Panc1 (cell line): ENCODE results near the gene ZDHHC14. TPM values are rescaled to one million over a fixed set of nuclear protein-coding genes. Genes with fewer than 3 reads are reported as not detected.

Experiments used
- ATAC-seq: fragments of 200-7000 bp; cut with Tn5 transposase; 2 replicates; pipeline ENCODE4 v1.9.1; 2020; ENCODE audit warnings: mild to moderate bottlenecking, moderate library complexity
- BruUV-seq: library from RNA; stranded (reverse); fragments of 400-500 nt; replicated peaks from 2 replicates; lab custom pipeline; 2021; lab: Mats Ljungman, UMichigan
- CTCF ChIA-PET: fragments of 300-600 bp; sonication (Branson Sonifier 250); formaldehyde crosslinking; loops from one replicate; lab custom pipeline; 2022; ENCODE audit warnings: antibody characterized with exemption; lab: Charles Lee
- POLR2A ChIA-PET: fragments of 300-600 bp; sonication (Branson Sonifier 250); formaldehyde crosslinking; loops from one replicate; lab custom pipeline; 2022; ENCODE audit warnings: antibody characterized with exemption; lab: Charles Lee
- DNase-seq: peaks from one replicate; pipeline ENCODE4 v3.0.0-alpha.2; 2010; ENCODE audit warnings: low read depth, low spot score
- H3K27ac ChIP-seq: 2 replicates; pipeline ENCODE4 v1.5.1; 2011; ENCODE audit warnings: mild to moderate bottlenecking, low read length, inconsistent platforms
- H3K27me3 ChIP-seq: fragments of 200-500 bp; sonication (Bioruptor generic); 2 replicates; pipeline ENCODE4 v1.6.0; 2014; ENCODE audit warnings: low read length, inconsistent platforms; ENCODE audit not compliant: control insufficient read depth, insufficient read depth
- H3K36me3 ChIP-seq: fragments of 200-500 bp; sonication (Bioruptor generic); 2 replicates; pipeline ENCODE4 v1.5.1; 2014; ENCODE audit warnings: inconsistent platforms, mild to moderate bottlenecking, low read length, moderate library complexity; ENCODE audit not compliant: control insufficient read depth, insufficient read depth
- H3K4me1 ChIP-seq: 2 replicates; pipeline ENCODE4 v1.5.1; 2011; ENCODE audit warnings: inconsistent platforms, mild to moderate bottlenecking, low read length, moderate library complexity; ENCODE audit not compliant: control insufficient read depth, insufficient read depth
- H3K4me3 ChIP-seq, 2 experiments: 2 replicates each; pipeline ENCODE4 v1.5.1; 2011 to 2012; ENCODE audit warnings: low read depth in 2 of 2, low read length in 2 of 2, mild to moderate bottlenecking in 2 of 2, inconsistent platforms in 1 of 2, moderate library complexity in 1 of 2
- H3K9me3 ChIP-seq: fragments of 200-500 bp; sonication (Bioruptor generic); 2 replicates; pipeline ENCODE4 v1.5.1; 2014; ENCODE audit warnings: low read depth, mild to moderate bottlenecking, inconsistent platforms, low read length, moderate library complexity; ENCODE audit not compliant: control insufficient read depth, insufficient read depth
- POLR2AphosphoS5 ChIP-seq: IDR thresholded peaks from 2 replicates; pipeline ENCODE4 v1.6.1; 2012; ENCODE audit warnings: mild to moderate bottlenecking, low read depth, low read length, moderate library complexity
- SIN3A ChIP-seq: IDR thresholded peaks from 2 replicates; pipeline ENCODE4 v1.6.1; 2012; ENCODE audit warnings: low read depth, mild to moderate bottlenecking, low read length, moderate library complexity, borderline replicate concordance; ENCODE audit not compliant: insufficient read depth
- TCF7L2 ChIP-seq: IDR thresholded peaks from 2 replicates; pipeline ENCODE4 v1.6.1; 2011; ENCODE audit warnings: mild to moderate bottlenecking, low read depth, low read length, inconsistent platforms
- in situ Hi-C: cut with HindIII; loops from 2 replicates; pipeline ENCODE4 v1.10.0; 2016; ENCODE audit warnings: low sequenced_read_pairs, low pct_unique_long_range_greater_than_20kb
- intact Hi-C: fragments of 100-400 bp; cut with micrococcal nuclease; formaldehyde crosslinking; loops from one replicate; pipeline ENCODE4 v1.10.0; 2022; ENCODE audit not compliant: unreplicated experiment
- total RNA-seq: library from RNA; stranded (reverse); gene quantifications from one replicate; pipeline ENCODE4 v1.2.1, GENCODE V29; 2021; ENCODE audit not compliant: unreplicated experiment
- TF ChIP-seq, protein P1 (sequence below), 2 experiments: IDR thresholded peaks; 2 replicates each; pipeline ENCODE4 v1.6.1; 2011 to 2012; ENCODE audit warnings: low read depth in 2 of 2, control low read depth in 1 of 2, low read length in 1 of 2, mild to moderate bottlenecking in 1 of 2, moderate library complexity in 1 of 2; ENCODE audit not compliant: insufficient read depth in 1 of 2
- TF ChIP-seq, protein P2 (sequence below): fragments of 450-650 bp; IDR thresholded peaks from 2 replicates; pipeline ENCODE4 v1.5.1; 2017; ENCODE audit warnings: mild to moderate bottlenecking

The ZDHHC14 gene
- total RNA-seq, 1 experiment from 2014 or later: 19.9 TPM

DNA sequence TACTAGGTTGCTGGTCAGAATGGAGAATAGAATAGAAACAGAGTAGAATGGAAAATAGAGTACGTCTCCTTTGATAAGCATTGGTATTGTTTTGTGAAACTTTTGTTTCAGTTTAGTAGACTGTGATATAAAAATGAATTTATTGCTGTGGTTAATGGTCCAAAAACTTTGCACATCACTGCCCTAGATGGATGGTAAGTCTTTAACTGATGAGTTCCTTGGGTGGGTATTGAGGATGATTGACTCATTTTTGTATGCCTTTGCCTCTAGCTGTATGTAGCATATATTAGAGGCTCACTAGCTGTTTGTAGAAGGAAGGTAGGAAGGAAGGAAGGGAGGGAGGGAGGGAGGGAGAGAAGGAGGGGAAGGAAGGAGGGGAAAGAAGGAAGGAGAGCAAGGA lies 48.3 kb downstream of the ZDHHC14 start:
- TF ChIP-seq, protein P1, sequence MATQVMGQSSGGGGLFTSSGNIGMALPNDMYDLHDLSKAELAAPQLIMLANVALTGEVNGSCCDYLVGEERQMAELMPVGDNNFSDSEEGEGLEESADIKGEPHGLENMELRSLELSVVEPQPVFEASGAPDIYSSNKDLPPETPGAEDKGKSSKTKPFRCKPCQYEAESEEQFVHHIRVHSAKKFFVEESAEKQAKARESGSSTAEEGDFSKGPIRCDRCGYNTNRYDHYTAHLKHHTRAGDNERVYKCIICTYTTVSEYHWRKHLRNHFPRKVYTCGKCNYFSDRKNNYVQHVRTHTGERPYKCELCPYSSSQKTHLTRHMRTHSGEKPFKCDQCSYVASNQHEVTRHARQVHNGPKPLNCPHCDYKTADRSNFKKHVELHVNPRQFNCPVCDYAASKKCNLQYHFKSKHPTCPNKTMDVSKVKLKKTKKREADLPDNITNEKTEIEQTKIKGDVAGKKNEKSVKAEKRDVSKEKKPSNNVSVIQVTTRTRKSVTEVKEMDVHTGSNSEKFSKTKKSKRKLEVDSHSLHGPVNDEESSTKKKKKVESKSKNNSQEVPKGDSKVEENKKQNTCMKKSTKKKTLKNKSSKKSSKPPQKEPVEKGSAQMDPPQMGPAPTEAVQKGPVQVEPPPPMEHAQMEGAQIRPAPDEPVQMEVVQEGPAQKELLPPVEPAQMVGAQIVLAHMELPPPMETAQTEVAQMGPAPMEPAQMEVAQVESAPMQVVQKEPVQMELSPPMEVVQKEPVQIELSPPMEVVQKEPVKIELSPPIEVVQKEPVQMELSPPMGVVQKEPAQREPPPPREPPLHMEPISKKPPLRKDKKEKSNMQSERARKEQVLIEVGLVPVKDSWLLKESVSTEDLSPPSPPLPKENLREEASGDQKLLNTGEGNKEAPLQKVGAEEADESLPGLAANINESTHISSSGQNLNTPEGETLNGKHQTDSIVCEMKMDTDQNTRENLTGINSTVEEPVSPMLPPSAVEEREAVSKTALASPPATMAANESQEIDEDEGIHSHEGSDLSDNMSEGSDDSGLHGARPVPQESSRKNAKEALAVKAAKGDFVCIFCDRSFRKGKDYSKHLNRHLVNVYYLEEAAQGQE (IDR thresholded peaks at IDR 0.05; ENCODE audit: insufficient read depth in 1 of 2, low read depth in 2 of 2, low read length in 1 of 2): no peak
- TF ChIP-seq SIN3A: no peak
- TF ChIP-seq TCF7L2: no peak
- TF ChIP-seq POLR2AphosphoS5: no peak
- TF ChIP-seq, protein P2, sequence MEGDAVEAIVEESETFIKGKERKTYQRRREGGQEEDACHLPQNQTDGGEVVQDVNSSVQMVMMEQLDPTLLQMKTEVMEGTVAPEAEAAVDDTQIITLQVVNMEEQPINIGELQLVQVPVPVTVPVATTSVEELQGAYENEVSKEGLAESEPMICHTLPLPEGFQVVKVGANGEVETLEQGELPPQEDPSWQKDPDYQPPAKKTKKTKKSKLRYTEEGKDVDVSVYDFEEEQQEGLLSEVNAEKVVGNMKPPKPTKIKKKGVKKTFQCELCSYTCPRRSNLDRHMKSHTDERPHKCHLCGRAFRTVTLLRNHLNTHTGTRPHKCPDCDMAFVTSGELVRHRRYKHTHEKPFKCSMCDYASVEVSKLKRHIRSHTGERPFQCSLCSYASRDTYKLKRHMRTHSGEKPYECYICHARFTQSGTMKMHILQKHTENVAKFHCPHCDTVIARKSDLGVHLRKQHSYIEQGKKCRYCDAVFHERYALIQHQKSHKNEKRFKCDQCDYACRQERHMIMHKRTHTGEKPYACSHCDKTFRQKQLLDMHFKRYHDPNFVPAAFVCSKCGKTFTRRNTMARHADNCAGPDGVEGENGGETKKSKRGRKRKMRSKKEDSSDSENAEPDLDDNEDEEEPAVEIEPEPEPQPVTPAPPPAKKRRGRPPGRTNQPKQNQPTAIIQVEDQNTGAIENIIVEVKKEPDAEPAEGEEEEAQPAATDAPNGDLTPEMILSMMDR: no peak
- ATAC-seq (no peak), DNase-seq (no peak)
- no TSS peak for BruUV-seq
- POLR2A ChIA-PET: no interaction called here
- H3K27me3 ChIP-seq: no peaks in the 10 kb centered on the region
- no peaks in the 10 kb centered on the region for H3K9me3 ChIP-seq
- CTCF ChIA-PET: no interaction called here
- peaks cover 4% of the 10 kb centered on the region; the same call in 1 of the 2 replicates for H3K4me1 ChIP-seq
- intact Hi-C loops (no loop called here), in situ Hi-C loops (no loop called here)
- no peak overlapping the region for H3K27ac ChIP-seq
- H3K36me3 ChIP-seq: no peaks in the 10 kb centered on the region
- no peak overlapping the region for H3K4me3 ChIP-seq

DNA sequence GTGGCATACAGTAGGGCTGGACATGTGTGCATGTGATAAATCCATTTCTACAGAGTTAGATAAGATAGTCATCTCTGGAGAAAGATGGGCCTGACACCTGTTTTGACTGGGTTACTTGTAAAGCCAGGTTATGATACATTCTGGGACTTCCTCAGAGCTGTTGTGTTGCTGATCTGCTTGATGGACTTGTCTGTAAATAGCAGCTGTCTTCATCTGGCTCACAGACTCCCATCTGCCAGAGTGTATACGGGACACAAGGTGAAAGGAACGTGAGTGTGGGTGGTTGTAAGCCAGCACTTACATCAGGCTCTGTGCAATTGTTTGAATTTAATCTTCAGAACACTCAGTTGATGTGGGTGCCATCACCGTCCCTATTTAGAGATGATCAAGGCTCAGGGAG lies 49.8 kb downstream of the ZDHHC14 start:
- TF ChIP-seq POLR2AphosphoS5 (no peak), SIN3A (no peak), TCF7L2 (no peak)
- TF ChIP-seq, protein P1 (IDR thresholded peaks at IDR 0.05; ENCODE audit: insufficient read depth in 1 of 2, low read depth in 2 of 2, low read length in 1 of 2): no peak
- TF ChIP-seq, protein P2: no peak
- intact Hi-C loops (no loop called here), in situ Hi-C loops (no loop called here)
- H3K4me1 ChIP-seq: peaks cover 4% of the 10 kb centered on the region; the same call in 1 of the 2 replicates
- H3K9me3 ChIP-seq: no peaks in the 10 kb centered on the region
- no peak overlapping the region for H3K27ac ChIP-seq
- ATAC-seq (no peak), DNase-seq (no peak)
- POLR2A ChIA-PET: no interaction called here
- CTCF ChIA-PET: no interaction called here
- H3K27me3 ChIP-seq: no peaks in the 10 kb centered on the region
- no peak overlapping the region for H3K4me3 ChIP-seq
- H3K36me3 ChIP-seq: no peaks in the 10 kb centered on the region
- BruUV-seq: no TSS peak
